Activated T-helper 9 cell treated with anti-CD3 and anti-CD28 coated beads, Interleukin-2, amount 50 U/mL, for 16 hours (primary cell): ENCODE measurements around the gene TLK2.
"Not testable (repeated sequence)": the region's sequence is repeated elsewhere in the genome, so short reads cannot be mapped to it uniquely, and the experiment has no call there.

Experiments used
- DNase-seq: peaks from one replicate; pipeline ENCODE4 v3.0.0-alpha.2; 2020; ENCODE audit warnings: low read depth

TLK2 gene

DNA sequence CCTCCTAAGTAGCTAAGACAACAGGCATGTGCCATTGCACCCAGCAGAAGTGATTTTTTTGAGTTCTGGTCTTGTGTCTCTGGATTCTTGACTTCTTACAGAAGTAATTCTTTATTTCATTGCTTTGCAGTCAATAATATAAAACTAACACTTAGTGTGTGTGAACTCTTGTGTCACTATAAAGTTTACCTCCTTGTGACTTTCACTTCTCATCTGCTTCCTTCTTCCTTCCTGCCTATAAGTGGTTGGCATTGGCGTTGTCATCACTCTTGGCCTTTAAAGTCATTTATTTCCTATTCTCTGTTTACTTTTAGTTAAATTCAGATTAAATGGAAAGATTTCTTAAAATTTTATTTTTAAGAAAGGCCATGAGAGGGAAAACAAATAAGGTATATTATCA is 12.4 kb downstream of the TLK2 start:
- DNase-seq = not testable (repeated sequence)

DNA sequence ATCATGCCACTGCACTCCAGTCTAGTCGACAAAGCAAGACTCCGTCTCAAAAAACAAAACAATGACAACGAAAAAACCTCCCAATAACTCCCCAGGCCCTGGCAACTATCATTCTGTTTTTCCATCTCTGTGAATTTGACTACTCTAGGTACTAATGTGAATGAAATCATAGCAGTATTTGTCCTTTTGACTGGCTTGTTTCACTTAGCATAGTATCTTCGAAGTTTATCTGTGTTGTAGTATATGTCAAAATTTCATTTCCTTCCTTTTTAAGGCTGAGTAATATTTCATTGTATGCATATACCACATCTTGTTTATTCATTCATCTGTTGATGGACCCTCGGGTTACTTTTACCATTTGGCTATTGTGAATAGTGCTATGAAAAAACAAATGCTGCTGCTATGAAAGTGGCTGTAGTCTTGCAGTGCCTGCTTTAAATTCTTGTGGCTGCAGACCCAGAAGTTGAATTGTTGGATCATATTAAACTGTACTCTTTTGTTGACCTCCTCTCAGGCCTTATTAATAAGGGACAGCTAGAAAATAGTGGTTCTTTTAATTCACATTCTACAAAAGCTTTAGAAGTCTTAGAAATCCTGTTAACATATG is 14.5 kb downstream of the TLK2 start:
- DNase-seq = not testable (repeated sequence)

DNA sequence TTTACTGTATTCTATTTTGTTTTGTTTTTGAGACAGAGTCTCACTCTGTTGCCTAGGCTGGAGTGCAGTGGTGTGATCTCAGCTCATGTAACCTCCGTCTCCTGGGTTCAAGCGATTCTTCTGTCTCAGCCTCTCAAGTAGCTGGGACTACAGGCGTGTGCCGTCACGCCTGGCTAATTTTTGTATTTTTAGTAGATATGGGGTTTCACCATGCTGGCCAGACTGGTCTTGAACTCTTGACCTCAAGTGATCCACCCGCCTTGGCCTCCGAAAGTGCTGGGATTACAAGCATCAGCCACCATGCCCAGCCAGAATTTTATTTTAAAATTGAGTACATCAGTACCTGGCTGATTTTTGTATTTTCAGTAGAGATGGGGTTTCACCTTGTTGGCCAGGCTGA is 15.4 kb downstream of the TLK2 start:
- DNase-seq = not testable (repeated sequence)

DNA sequence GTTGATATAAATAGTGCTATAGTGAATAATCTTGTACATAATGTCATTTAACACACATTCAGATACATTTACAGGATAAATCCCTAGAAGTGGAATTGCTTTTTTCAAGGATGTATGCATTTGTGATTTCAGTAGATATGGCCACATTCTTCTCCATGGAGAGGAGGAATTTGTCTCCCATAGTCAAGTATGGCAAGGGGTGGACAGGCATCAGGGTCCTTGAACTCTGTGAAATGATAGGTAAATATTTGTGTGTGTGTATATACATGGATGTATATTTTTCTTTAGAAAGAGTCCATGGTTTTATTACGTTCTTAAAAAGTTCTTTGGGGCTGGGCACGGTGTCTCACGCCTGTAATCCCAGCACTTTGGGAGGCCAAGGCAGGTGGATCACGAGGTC is 17.7 kb downstream of the TLK2 start:
- not testable (repeated sequence) for DNase-seq

DNA sequence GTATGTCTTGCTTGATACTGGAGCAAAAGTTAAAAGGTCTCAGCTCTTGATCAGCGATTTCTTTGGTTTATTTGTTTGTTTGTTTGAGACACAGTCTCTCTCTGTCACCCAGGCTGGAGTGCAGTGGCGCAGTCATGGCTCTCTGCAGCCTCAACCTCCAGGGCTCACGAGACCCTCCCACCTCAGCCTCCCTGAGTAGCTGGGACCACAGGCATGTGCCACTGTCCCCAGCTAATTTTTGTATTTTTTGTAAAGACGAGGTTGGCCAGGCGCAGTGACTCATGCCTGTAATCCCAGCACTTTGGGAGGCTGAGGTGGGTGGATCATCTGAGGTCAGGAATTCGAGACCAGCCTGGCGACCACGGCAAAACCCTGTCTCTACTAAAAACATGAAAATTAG is 20.2 kb downstream of the TLK2 start:
- not testable (repeated sequence) for DNase-seq

DNA sequence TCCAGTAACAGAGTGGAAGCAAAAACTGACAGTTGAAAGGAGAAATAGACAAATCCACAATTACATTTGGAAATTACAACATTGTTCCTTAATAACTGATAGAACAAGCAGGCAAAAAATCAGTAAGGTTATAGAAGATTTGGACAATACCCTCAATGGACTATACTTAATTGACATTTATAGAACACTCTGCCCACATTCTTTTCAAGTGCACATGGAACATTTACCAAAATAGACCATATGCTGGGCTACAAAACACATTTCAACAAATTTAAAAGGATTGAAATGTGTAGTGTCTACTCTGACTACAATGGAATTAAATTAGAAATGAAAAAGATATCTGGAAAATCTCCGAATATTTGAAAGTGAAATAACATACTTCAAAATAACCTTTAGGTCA is 21.8 kb downstream of the TLK2 start:
- DNase-seq = not testable (repeated sequence)

DNA sequence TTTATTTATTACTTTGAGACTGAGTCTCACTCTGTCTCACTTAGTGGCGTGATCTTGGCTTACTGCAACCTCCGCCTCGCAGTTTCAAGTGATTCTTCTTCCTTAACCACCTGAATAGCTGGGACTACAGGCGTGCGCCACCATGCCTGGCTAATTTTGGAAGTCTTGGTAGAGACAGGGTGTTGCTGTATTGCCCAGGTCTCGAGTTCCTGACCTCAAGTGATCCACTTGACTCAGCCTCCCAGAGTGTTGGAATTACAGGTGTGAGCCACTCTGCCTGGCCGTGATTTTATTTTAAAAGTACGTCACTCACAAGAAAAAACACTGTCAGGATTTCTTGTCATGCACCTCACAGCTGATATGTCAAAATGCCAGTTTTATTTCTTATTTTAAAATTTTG is 26.2 kb downstream of the TLK2 start:
- DNase-seq = not testable (repeated sequence)

DNA sequence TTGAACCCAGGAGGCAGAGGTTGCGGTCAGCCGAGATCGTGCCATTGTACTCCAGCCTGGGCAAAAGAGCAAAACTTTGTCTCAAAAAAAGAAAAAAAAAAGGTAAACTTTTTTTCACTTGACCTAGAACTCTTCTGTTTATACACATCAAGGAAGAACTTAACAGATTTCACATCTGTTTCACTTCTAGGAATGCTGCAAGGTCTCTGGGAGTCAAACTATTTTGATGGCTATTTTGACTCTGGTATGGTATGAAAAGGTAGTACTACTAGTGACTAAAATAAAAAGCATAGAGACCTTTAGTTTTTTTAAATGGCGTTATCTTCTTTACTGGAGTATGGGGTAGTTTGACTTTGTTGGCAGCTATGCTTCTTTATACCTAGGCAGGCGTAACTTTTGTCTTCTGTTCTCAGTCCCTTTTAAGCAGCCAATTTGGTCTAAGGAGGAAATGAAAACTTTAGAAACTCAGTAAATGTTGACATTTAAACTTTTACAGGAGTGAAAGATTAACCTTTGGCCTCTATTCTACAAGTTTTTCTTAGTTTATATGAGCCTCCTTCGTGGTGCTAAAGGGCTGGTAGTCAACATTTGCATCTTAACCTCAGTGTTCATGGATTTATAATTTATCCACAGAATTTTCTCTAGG is 28.7 kb downstream of the TLK2 start:
- not testable (repeated sequence) for DNase-seq

DNA sequence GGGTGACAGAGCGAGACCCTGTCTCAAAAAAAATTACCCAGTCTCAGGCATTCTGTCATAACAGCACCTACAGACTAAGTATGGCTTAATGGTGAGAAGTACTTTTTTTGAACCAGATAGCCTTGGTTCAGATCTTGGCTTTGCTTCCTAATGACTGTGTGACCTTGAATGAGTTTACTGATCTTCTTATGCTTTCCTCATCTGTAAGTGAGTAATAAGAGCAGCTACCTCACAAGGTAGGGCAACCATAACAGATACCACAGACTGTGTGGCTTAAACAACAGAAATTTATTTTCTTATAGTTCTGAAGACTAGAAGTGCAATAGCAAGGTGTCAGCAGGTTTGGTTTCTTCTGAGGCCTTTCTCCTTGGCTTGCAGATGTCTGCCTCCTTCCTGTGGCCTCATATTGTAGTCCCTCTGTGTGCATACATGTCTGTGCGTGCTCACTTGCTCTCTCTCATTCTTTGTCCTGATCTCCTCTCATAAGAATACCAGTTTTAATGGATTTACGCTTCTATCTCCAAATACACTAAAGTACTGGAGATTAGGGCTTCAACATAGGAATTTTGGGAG is 31.7 kb downstream of the TLK2 start:
- not testable (repeated sequence) for DNase-seq

DNA sequence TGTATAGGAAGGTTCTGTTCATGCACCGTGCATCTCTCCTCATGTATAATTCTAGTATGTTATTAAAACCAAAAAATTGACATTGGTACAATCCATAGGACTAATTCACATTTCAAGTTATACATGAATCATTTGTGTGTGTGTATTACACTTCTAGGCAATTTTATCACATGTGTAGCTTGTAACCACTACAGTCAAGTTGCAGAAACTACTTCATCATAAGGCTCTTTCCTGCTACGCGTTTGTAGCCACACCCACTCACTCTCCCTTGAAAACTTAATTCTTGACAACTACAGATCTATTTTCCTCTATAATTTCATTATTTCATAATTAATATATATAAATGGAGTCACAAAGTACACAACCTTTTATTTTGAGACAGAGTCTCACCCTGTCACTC is 32.4 kb downstream of the TLK2 start:
- DNase-seq = not testable (repeated sequence)

DNA sequence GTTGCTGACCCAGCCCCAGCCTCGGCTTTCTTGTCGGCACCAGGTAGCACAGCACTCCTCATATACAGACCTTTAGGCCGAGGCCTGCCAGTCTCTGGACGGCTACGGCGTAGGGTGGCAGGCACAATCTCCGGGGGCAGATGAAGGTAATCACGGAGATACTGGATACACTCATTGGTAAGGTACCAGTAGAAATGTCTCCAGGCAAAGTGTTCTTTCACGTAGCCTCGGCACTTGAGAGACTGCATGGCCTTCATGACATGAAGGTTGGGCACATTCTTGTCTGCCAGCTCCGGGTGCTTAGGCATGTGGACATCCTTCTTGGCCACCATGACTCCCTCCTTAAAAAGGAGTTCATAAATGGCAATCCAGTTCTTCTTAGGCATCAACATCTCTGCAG is 37.8 kb downstream of the TLK2 start:
- DNase-seq = not testable (repeated sequence)

DNA sequence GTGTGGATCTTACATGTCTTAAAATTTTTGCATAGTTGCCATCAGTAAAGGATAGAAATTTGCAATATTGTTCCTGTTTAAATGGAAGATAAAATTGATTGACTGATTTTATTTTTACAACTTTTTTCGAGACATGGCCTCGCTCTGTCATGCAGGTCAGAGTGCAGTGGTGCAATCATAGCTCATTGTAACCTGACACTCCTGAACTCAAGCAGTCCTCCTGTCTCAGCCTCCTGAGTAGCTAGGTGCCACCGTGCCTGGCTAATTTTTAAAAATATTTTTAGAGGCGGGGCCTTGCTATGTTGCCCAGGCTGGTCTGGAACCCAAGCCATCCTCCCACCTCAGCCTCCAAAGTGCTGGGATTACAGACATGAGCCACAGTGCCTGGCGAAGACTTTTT is 42.7 kb downstream of the TLK2 start:
- not testable (repeated sequence) for DNase-seq

DNA sequence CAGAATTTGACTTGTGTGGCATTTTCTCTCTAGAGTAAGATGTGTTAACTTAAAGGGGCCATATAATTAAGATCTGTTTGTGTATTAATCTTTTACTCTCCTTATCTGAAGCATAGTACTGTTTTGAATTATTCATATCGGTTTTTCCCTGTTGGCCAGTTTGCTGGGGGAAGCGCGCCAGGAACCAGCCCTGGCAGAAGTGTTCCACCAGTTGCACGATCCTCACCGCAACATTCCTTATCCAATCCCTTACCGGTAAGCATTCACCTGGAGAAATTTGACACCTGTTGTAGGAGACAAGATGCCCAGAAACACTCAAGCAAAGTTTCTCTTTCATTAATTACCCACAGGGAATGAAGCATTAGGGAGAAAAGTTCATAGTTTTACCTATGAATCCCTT is 45.5 kb downstream of the TLK2 start:
- DNase-seq = not testable (repeated sequence)

DNA sequence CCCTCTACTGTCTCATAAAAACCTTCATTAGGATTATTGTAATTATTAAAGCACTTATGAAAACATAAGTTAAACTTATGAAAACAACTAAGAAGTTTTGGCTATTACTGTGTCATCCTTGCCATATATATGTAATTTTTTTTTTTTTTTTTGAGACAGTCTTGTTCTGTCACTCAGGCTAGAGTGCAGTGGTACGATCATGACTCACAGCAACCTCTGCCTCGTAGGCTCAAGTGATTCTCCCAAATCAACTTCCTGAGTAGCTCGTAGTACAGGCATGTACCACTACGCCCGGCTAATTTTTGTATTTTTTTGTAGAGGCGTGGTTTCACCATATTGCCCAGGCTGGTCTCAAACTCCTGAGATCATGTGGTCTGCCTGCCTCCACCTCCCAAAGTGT is 46.7 kb downstream of the TLK2 start:
- DNase-seq = not testable (repeated sequence)

DNA sequence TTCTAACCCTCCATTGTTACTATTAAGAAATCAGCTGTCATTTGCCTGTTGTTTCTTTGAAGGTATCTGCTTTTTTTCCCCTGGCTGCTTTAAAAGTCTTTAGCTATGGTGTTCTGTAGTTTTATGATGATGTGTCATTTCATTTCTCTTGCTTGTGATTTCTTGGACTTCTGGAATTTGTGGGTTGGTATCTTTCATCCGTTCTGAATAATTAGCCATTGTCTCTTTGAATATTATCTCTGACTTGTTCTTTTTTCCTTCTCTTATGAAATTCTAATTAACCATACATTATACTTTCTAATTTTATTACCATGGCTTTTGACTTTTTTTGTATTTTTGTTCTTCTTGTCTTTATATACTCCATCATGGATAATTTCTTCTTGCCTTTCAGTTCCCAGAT is 52.3 kb downstream of the TLK2 start:
- not testable (repeated sequence) for DNase-seq

DNA sequence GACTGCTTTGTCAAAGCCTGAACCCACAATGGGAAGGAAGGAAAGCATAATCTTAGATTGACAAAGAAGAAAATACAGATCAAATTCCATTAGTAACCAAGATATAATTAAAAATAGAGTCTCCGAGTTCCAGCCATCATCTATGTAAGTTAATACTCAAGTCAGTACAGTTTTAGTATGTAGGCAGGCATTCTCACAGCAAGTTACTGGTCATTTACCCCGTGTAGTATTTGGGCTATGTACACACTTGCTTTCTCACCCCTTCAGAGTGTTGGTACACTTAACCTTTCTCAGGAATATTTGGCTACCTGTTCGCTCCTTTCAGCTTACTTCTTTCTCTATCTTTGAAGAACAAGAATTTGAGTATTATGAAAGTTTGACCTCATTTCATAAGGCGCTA is 57.9 kb downstream of the TLK2 start:
- not testable (repeated sequence) for DNase-seq

DNA sequence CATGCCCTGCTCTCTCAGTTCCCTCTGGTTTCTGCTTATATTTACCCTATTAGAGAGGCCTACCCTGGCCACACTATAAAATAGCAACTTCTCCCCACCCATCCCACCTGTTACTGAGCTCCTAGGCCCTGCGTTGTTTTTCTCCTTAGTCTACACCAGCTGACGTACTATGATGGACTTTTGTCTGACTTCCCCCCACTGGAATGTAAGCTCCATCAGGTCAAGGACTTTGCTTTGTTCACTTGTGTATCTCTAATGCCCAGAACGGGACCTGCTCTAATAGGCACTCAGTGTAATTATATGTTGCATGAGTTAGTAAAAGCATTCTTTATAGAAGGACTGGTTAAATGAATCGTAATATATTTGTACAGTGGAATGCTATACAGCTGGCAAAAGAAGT is 62.4 kb downstream of the TLK2 start:
- DNase-seq = not testable (repeated sequence)

DNA sequence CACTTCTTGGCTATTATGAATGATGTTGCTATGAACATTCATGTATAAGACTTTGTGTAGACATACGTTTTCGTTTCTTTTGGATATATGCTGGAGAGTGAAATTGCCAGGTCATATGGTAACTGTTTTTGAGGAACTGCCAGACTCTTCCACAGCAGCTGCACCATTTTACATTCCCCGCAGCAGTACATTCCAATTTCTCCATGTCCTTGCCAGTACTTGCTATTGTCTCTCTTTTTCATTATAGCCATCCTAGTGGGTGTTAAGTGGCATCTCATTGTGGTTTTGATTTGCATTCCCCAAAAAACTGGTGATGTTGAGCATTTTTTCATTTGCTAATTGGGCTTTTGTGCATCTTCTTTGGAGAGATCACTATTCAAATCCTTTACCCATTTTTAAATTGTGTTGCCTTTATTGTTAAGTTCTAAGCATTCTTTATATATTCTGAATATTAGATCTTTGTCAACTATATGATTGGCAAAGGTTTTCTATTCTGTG is 64.7 kb downstream of the TLK2 start:
- DNase-seq = not testable (repeated sequence)

DNA sequence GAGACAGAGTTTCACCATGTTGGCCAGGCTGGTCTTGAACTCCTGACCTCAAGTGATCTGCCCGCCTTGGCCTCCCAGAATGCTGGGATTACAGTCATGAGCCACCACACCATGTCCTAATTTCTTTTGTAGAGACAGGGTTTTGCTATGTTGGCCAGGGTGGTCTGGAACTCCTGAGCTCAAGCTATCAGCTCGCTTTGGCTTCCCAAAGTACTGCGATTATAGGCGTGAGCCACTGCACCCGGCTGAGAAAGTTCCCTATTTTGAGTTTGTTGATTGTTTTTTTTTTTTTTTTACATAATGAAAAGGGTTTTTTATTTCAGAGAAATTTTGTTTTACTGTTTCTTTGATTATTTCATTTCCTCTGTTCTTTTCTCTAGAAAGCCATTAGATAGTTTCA is 67.4 kb downstream of the TLK2 start:
- DNase-seq = not testable (repeated sequence)

DNA sequence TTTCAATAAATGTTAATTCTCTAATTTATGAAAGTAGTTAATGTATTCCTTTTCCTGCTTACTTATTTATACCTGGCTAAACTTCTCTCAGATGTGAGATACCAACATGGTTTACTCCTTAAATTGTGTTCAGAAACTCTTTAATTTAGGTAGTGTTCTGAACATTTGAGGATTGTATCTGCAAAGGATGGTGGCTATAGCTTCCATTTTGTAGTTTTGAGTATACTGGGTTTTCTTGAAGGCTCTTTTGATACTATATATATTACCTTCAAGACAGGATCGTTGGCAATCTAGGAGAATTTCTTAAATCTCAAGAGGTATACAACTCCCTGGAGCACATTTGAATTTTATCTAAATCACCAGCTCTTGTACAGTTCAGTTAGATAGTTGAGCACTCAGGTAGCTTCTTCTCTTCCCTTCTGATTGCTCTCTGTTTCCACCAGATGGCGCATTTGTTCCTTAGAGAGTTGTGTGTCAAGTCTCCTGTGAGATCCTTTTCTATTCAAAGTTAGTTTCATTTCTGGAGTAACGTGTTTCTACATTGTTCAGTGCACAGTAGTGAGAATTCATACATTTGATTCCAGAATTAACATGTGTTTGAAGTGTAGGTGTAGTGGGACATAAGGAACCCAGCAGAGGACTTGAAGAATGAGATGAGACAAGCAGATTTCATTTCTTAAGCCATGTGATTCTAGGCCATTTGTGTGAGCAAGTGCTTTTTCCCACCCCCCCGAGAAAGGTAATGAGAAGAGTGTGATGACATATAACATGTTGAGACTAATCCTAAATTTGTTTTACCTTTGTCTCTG is 74.4 kb downstream of the TLK2 start:
- DNase-seq = not testable (repeated sequence)

DNA sequence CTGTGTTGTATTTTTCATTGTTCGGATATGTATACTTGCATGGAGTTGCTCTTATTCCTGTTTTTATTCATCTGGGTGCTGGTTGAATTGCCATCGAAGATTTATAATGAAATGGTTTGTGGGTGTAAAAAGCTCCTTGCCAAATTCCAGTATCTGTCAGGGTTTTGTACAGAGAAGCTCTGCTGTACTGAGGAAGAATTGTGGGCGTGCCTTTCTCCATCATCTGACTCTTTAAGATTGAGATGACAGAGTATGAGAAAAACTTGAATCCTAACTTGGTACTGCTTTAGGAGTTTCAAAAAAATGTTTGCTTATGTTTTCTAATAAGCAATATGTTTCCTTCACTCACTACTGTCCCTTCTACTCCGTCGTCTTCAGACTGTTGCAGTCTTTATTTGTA is 78.9 kb downstream of the TLK2 start:
- DNase-seq = not testable (repeated sequence)

DNA sequence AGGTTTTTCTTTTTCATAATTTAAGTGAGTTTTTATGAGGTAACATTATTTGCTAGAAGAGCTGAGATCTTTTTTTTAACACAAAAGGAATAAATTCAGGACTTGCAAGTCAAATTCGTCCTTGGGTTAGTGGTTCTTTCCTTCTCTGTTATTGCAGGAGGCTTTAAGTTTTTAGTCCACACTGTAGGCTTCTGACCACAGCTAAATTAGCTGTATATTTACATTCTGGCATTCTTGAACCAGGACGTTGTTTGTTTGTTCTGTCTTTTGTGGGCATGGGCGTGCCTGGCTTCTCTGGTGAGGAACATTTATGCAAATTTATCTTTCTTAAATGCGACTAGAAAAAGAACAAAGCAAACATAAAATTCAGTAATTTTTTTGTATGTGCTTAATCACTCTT is 80.3 kb downstream of the TLK2 start:
- DNase-seq = not testable (repeated sequence)
